ENCODE data around the gene DLK2.

DLK2 gene

GRCh38 chr6:43451348-43451747, 4.0 kb downstream of the DLK2 start:
- no peak overlapping the region for H3K4me3 ChIP-seq (ENCODE audit: low read depth, low read length)
- no peak for TF ChIP-seq MAX (IDR thresholded peaks at IDR 0.05; ENCODE audit: low read depth, low read length)
- TF ChIP-seq CTCF (IDR thresholded peaks at IDR 0.05; ENCODE audit: low read depth, low read length) = no peak
- TF ChIP-seq POLR2A (IDR thresholded peaks at IDR 0.05; ENCODE audit: extremely low read depth, insufficient read length) = no peak
- no peak for TF ChIP-seq MYC (IDR thresholded peaks at IDR 0.05; ENCODE audit: low read depth, low read length)
- no peak for DNase-seq (ENCODE audit: low read depth)

- TF ChIP-seq MYC (IDR thresholded peaks at IDR 0.05; ENCODE audit: low read depth, low read length) = no peak
- no peak for TF ChIP-seq MAX (IDR thresholded peaks at IDR 0.05; ENCODE audit: low read depth, low read length)
- TF ChIP-seq POLR2A (IDR thresholded peaks at IDR 0.05; ENCODE audit: extremely low read depth, insufficient read length) = no peak
- TF ChIP-seq CTCF (IDR thresholded peaks at IDR 0.05; ENCODE audit: low read depth, low read length) = no peak
- DNase-seq (ENCODE audit: low read depth) = no peak
- H3K4me3 ChIP-seq (ENCODE audit: low read depth, low read length) = no peak overlapping the region
Measured at GRCh38 chr6:43450699-43451131, 4.6 kb downstream of the DLK2 start.

- no peak for TF ChIP-seq CTCF (IDR thresholded peaks at IDR 0.05; ENCODE audit: low read depth, low read length)
- TF ChIP-seq POLR2A (IDR thresholded peaks at IDR 0.05; ENCODE audit: extremely low read depth, insufficient read length) = no peak
- TF ChIP-seq MYC (IDR thresholded peaks at IDR 0.05; ENCODE audit: low read depth, low read length) = no peak
- TF ChIP-seq MAX (IDR thresholded peaks at IDR 0.05; ENCODE audit: low read depth, low read length) = no peak
- H3K4me3 ChIP-seq (ENCODE audit: low read depth, low read length) = no peak overlapping the region
- DNase-seq (ENCODE audit: low read depth) = no peak
Measured at GRCh38 chr6:43448916-43449315, 6.4 kb downstream of the DLK2 start.

- no peak for DNase-seq (ENCODE audit: low read depth)
- TF ChIP-seq MYC (IDR thresholded peaks at IDR 0.05; ENCODE audit: low read depth, low read length) = no peak
- no peak for TF ChIP-seq CTCF (IDR thresholded peaks at IDR 0.05; ENCODE audit: low read depth, low read length)
- TF ChIP-seq MAX (IDR thresholded peaks at IDR 0.05; ENCODE audit: low read depth, low read length) = no peak
- TF ChIP-seq POLR2A (IDR thresholded peaks at IDR 0.05; ENCODE audit: extremely low read depth, insufficient read length) = no peak
- no peak overlapping the region for H3K4me3 ChIP-seq (ENCODE audit: low read depth, low read length)
Measured at GRCh38 chr6:43447604-43448003, 7.7 kb downstream of the DLK2 start.

- no peak for TF ChIP-seq CTCF (IDR thresholded peaks at IDR 0.05; ENCODE audit: low read depth, low read length)
- no peak for DNase-seq (ENCODE audit: low read depth)
- no peak overlapping the region for H3K4me3 ChIP-seq (ENCODE audit: low read depth, low read length)
Measured at GRCh38 chr6:43445576-43445975, 9.8 kb downstream of the DLK2 start.

- TF ChIP-seq POLR2A (IDR thresholded peaks at IDR 0.05; ENCODE audit: extremely low read depth, insufficient read length) (no peak), CTCF (IDR thresholded peaks at IDR 0.05; ENCODE audit: low read depth, low read length) (no peak), MYC (IDR thresholded peaks at IDR 0.05; ENCODE audit: low read depth, low read length) (no peak), MAX (IDR thresholded peaks at IDR 0.05; ENCODE audit: low read depth, low read length) (no peak)
Measured at GRCh38 chr6:43444582-43444981, 10.8 kb downstream of the DLK2 start.

More at GRCh38 chr6:43444582-43444981, 10.8 kb downstream of the DLK2 start:
- no peak overlapping the region for H3K4me3 ChIP-seq (ENCODE audit: low read depth, low read length)
- no peak for DNase-seq (ENCODE audit: low read depth)

Measured in NB4 (cell line).